HG03432 (cell line): Measurements from ENCODE around the gene NFIA.
"Not testable (repeated sequence)": the region's sequence is repeated elsewhere in the genome, so short reads cannot be mapped to it uniquely, and the experiment has no call there.

Experiments used
- ATAC-seq: cut with Tn5 transposase; IDR thresholded peaks from one replicate; pipeline ENCODE4 v1.9.1; 2021; ENCODE audit warnings: mild to moderate bottlenecking, moderate library complexity; ENCODE audit not compliant: unreplicated experiment

The NFIA gene

GRCh38 chr1:61058483-61059245 is 23.7 kb upstream of the NFIA start:
- no peak for ATAC-seq

- not testable (repeated sequence) for ATAC-seq
Observed at GRCh38 chr1:61061601-61062000, 20.8 kb upstream of the NFIA start.

DNA sequence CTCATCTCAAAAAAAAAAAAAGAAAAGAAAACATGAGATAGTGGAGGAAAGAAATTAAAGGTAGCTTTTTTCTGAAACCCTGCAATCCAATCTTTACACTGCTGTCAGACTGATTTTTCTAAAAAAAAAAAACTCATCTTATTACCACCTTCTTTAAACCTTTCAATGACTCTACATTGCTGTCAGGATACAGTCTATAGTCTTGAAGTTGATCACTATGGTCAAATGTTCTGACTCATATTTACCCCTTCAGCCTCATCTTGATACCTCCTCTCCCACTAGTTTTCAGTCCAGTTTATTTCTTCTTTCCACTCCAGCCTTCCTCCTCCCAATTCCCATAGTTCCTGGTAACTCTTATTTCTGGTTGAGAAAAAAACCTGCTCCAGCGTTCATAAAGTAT is 17.7 kb upstream of the NFIA start:
- no peak for ATAC-seq

DNA sequence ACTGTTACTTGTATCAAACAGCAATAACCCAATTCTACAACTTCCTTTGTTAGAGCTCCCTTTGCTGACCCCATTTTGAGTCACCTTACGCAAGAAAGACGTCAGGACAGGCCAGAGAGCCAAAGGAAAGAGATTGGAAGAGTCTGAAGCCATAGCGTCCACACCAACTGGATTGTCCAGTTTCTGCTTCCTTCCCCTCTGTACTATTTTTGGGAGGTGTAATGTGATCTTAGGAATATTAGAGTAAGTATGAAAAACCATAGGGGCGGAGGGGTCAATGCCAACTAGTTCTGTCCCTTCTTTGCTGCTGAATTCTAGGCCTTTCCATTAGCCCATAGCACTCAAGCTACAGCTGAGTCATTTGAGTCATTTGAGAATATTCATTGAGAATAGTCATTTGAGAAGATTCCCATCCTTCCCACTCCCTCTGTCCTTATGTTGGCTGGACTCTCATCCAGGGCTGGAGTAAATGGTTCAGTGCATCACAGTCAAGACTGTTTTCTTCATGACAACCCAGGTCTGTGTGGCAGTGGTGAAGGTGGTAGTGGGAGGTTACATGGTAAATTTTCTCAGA is 14.8 kb upstream of the NFIA start:
- ATAC-seq: no peak

DNA sequence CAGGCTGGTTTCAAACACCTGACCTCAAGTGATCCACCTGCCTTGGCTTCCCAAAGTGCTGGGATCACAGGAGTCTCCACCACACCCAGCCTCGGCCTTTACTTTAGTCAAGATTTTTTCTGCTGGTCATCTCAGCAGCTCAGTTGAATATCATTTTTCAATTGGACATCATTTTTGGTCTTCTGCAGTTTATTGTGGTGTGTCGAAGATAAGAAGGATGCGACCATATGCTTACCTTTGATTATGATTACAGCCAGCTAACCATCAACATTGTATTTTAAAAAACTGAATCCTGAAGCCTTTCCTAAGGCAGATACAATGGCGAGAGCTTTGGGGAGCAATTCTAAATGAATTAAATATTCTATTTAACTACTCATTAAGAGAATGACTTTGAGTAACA is 12.3 kb upstream of the NFIA start:
- no peak for ATAC-seq

GRCh38 chr1:61071205-61072130 is 10.9 kb upstream of the NFIA start:
- no peak for ATAC-seq

DNA sequence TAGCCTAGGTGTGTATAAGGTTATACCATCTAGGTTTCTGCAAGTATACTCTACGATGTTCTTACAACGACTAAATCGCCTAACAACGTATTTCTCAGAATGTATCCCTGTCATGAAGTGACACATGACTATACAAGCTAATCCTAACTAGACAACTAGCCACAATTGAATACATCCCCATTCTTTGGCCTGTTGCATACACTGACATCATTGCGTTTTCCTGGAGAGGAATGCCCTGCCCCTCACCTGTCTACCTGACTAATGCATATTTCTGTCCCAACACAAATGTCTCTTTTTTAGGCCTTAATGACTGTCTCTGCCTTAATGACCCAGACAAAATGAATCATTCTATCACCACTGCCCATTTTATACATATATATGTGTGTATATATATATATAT is 8.5 kb upstream of the NFIA start:
- ATAC-seq: no peak

GRCh38 chr1:61075833-61076232 is 6.5 kb upstream of the NFIA start:
- ATAC-seq: not testable (repeated sequence)

GRCh38 chr1:61076728-61077675 is 5.4 kb upstream of the NFIA start:
- peak; percentile 84 for ATAC-seq

- peak; percentile 72 for ATAC-seq
Observed at GRCh38 chr1:61077676-61078541, 4.5 kb upstream of the NFIA start.

- ATAC-seq: no peak
Observed at GRCh38 chr1:61078618-61079295, 3.6 kb upstream of the NFIA start.

DNA sequence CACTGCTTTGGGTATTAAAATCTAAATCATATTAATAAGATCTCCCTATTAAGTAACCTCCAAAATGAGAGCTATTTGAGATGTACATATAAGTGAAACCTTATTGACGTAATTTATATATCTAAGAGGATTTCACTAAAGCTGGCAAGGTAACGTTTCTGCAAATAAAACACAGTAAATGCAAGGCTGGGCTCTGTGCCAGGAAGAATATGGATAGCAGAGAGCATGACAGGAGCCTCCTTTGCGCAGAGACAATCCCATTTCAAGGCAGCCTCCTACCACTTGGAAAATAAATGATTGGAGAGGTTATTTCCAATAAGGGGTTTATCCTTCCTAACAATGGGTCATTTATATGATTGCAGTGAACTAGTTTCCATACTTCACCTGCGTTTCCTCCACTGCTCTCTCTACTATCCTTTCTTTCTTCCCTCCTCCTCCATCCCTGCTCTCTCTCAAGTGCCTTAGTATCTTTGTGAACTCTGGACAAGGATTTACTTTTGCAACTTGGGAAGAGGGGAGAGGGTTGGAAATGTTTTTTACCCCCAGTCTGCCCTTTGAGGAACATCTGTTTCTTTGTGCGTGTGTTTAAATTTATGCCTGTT is 3.0 kb upstream of the NFIA start:
- no peak for ATAC-seq

DNA sequence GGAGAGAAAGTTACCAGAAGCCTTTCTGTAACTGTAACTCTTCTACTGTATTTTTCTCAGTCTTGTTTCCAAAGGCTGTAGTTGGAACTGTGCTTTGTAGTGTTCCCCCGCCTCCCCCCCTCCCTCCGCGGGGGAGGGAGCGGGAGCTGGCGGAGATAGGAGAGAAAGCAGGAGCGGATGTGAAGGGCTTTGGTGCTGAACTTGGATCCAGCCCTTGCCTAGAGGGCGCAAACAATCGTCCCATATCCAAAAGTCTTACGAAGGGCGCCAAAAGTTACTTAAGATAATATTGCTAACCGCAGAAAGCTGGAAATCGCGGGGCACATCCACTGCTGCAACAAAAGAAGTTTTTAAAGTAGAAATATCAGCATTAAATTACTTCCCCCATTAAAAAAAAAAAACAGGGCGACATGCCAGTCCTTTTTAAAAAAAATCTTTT is 2.4 kb upstream of the NFIA start:
- no peak for ATAC-seq

GRCh38 chr1:61080413-61081143 is 1.8 kb upstream of the NFIA start:
- ATAC-seq: no peak

GRCh38 chr1:61081144-61081685 is 1.1 kb upstream of the NFIA start:
- no peak for ATAC-seq

GRCh38 chr1:61081686-61082310 is 563 bp upstream of the NFIA start:
- ATAC-seq: no peak
